IMR-90 (cell line): ENCODE data around the gene AMPD3. TPM values are rescaled to one million over a fixed set of nuclear protein-coding genes. Genes with fewer than 3 reads are reported as not detected.

Experiments
- ATAC-seq: fragments of 200-7000 bp; cut with Tn5 transposase; 2 replicates; pipeline ENCODE4 v1.9.1; 2020; ENCODE audit warnings: low read depth, mild to moderate bottlenecking, moderate library complexity
- BruUV-seq: library from RNA; stranded (reverse); fragments of 400-500 nt; replicated peaks from 2 replicates; lab custom pipeline; 2021; lab: Mats Ljungman, UMichigan
- CTCF ChIA-PET: fragments of 300-600 bp; formaldehyde crosslinking; extraction: SDS; loops from one replicate; lab custom pipeline; 2021; ENCODE audit warnings: antibody characterized with exemption; lab: Yijun Ruan, JAX
- POLR2A ChIA-PET: fragments of 300-600 bp; sonication (Branson Sonifier 250); formaldehyde crosslinking; loops from one replicate; lab custom pipeline; 2022; ENCODE audit warnings: antibody characterized with exemption; ENCODE audit not compliant: unreplicated experiment; lab: Charles Lee
- DNase-seq: peaks from one replicate; pipeline ENCODE4 v3.0.0; 2013
- H2AFZ ChIP-seq: replicated peaks from 2 replicates; pipeline ENCODE3; 2013; ENCODE audit warnings: low read length, mild to moderate bottlenecking; ENCODE audit not compliant: poor library complexity
- H2AK5ac ChIP-seq: 2 replicates; pipeline ENCODE4 v1.6.1; 2013; ENCODE audit warnings: low read depth, low read length, inconsistent platforms
- H2AK9ac ChIP-seq: replicated peaks from 2 replicates; pipeline ENCODE3; 2013; ENCODE audit warnings: mild to moderate bottlenecking, low read depth, low read length, moderate library complexity; ENCODE audit not compliant: poor library complexity
- H2BK120ac ChIP-seq: 2 replicates; pipeline ENCODE4 v1.6.1; 2013; ENCODE audit warnings: low read depth, low read length, inconsistent platforms
- H2BK15ac ChIP-seq: 3 replicates; pipeline ENCODE4 v1.6.1; 2013; ENCODE audit warnings: low read depth, low read length, inconsistent platforms
- H2BK20ac ChIP-seq: 2 replicates; pipeline ENCODE4 v1.6.1; 2013; ENCODE audit warnings: low read depth, mild to moderate bottlenecking, inconsistent platforms, low read length, moderate library complexity
- H2BK5ac ChIP-seq: 2 replicates; pipeline ENCODE4 v1.6.1; 2013; ENCODE audit warnings: mild to moderate bottlenecking, low read depth, low read length, inconsistent platforms; ENCODE audit not compliant: poor library complexity, severe bottlenecking
- H3K14ac ChIP-seq: replicated peaks from 2 replicates; pipeline ENCODE4 v1.6.1; 2013; ENCODE audit warnings: low read depth, low read length, inconsistent platforms
- H3K18ac ChIP-seq: 2 replicates; pipeline ENCODE4 v1.6.1; 2013; ENCODE audit warnings: low read depth, low read length, control low read depth
- H3K23ac ChIP-seq: 2 replicates; pipeline ENCODE4 v1.6.1; 2013; ENCODE audit warnings: low read depth, low read length, inconsistent platforms
- H3K27ac ChIP-seq: 2 replicates; pipeline ENCODE4 v1.5.1; 2013; ENCODE audit warnings: mild to moderate bottlenecking, control low read depth, low read length; ENCODE audit not compliant: insufficient read depth
- H3K27me3 ChIP-seq: 2 replicates; pipeline ENCODE4 v1.6.1; 2013; ENCODE audit warnings: low read length; ENCODE audit not compliant: control insufficient read depth, insufficient read depth
- H3K36me3 ChIP-seq: 2 replicates; pipeline ENCODE4 v1.6.1; 2013; ENCODE audit warnings: low read length, mixed read lengths; ENCODE audit not compliant: control insufficient read depth, insufficient read depth
- H3K4ac ChIP-seq: 2 replicates; pipeline ENCODE4 v1.6.1; 2013; ENCODE audit warnings: low read depth, low read length, inconsistent platforms
- H3K4me1 ChIP-seq: 2 replicates; pipeline ENCODE4 v1.6.1; 2013; ENCODE audit warnings: low read length, mixed read lengths; ENCODE audit not compliant: control insufficient read depth, insufficient read depth
- H3K4me2 ChIP-seq: 2 replicates; pipeline ENCODE4 v1.6.1; 2013; ENCODE audit warnings: low read depth, mild to moderate bottlenecking, control low read depth, low read length, moderate library complexity
- H3K4me3 ChIP-seq: 2 replicates; pipeline ENCODE4 v1.5.1; 2013; ENCODE audit warnings: low read depth, mild to moderate bottlenecking, control low read depth, low read length, moderate library complexity; ENCODE audit not compliant: insufficient read depth
- H3K56ac ChIP-seq: 2 replicates; pipeline ENCODE4 v1.6.1; 2013; ENCODE audit warnings: low read length, inconsistent platforms; ENCODE audit not compliant: insufficient read depth; ENCODE audit errors: extremely low read depth
- H3K79me1 ChIP-seq, 2 experiments: 2 replicates each; pipeline ENCODE4 v1.6.1; 2013; ENCODE audit warnings: low read length in 2 of 2, inconsistent platforms in 1 of 2, low read depth in 1 of 2
- H3K9ac ChIP-seq: 2 replicates; pipeline ENCODE4 v1.6.1; 2013; ENCODE audit warnings: low read depth, low read length, control low read depth
- H3K9me1 ChIP-seq: 2 replicates; pipeline ENCODE4 v1.6.1; 2013; ENCODE audit warnings: low read length, inconsistent platforms; ENCODE audit not compliant: insufficient read depth
- H3K9me3 ChIP-seq: 2 replicates; pipeline ENCODE4 v1.6.1; 2013; ENCODE audit warnings: low read length; ENCODE audit not compliant: control insufficient read depth, insufficient read depth
- H4K20me1 ChIP-seq: 2 replicates; pipeline ENCODE4 v1.6.1; 2013; ENCODE audit warnings: low read length, inconsistent platforms; ENCODE audit not compliant: insufficient read depth
- H4K5ac ChIP-seq: 2 replicates; pipeline ENCODE4 v1.6.1; 2013; ENCODE audit warnings: mild to moderate bottlenecking, low read depth, low read length, control low read depth
- H4K8ac ChIP-seq, 2 experiments: 2 replicates each; pipeline ENCODE4 v1.6.1; 2013; ENCODE audit warnings: low read depth in 2 of 2, low read length in 2 of 2, control low read depth in 1 of 2, inconsistent platforms in 1 of 2
- H4K91ac ChIP-seq: 2 replicates; pipeline ENCODE4 v1.6.1; 2013; ENCODE audit warnings: low read depth, low read length, inconsistent platforms; ENCODE audit not compliant: insufficient read depth
- BHLHE40 ChIP-seq: fragments of 150-350 bp; IDR thresholded peaks from 2 replicates; pipeline ENCODE4 v1.6.1; 2016; ENCODE audit warnings: mild to moderate bottlenecking, low read depth, low read length
- CHD1 ChIP-seq: IDR thresholded peaks from 2 replicates; pipeline ENCODE4 v1.6.1; 2012; ENCODE audit warnings: low read depth, low read length, improper control_type of control experiment
- CTCF ChIP-seq: conservative IDR thresholded peaks from 2 replicates; pipeline ENCODE4 v1.5.1; 2012; ENCODE audit warnings: mild to moderate bottlenecking, low read depth, low read length, improper control_type of control experiment
- FOS ChIP-seq: fragments of 150-350 bp; IDR thresholded peaks from 2 replicates; pipeline ENCODE4 v1.6.1; 2016; ENCODE audit warnings: low read depth, low read length
- MAFK ChIP-seq: IDR thresholded peaks from 2 replicates; pipeline ENCODE4 v1.6.1; 2012; ENCODE audit warnings: low read depth, low read length, improper control_type of control experiment
- MXI1 ChIP-seq: IDR thresholded peaks from 2 replicates; pipeline ENCODE4 v1.6.1; 2012; ENCODE audit warnings: low read depth, mild to moderate bottlenecking, low read length, moderate library complexity, borderline replicate concordance
- NFE2L2 ChIP-seq: fragments of 150-350 bp; IDR thresholded peaks from 2 replicates; pipeline ENCODE4 v1.6.1; 2016; ENCODE audit warnings: low read depth, mild to moderate bottlenecking, low read length
- POLR2A ChIP-seq: IDR thresholded peaks from 2 replicates; pipeline ENCODE4 v1.6.1; 2012; ENCODE audit warnings: mild to moderate bottlenecking, low read depth, low read length
- RAD21 ChIP-seq: IDR thresholded peaks from 2 replicates; pipeline ENCODE4 v1.6.1; 2012; ENCODE audit warnings: low read length, improper control_type of control experiment
- RCOR1 ChIP-seq: IDR thresholded peaks from 2 replicates; pipeline ENCODE4 v1.6.1; 2012; ENCODE audit warnings: mild to moderate bottlenecking, low read length, improper control_type of control experiment; ENCODE audit not compliant: insufficient replicate concordance
- RFX5 ChIP-seq: IDR thresholded peaks from 2 replicates; pipeline ENCODE4 v1.8.0; 2012; ENCODE audit warnings: low read depth, mild to moderate bottlenecking, low read length, moderate library complexity
- USF2 ChIP-seq: fragments of 150-350 bp; IDR thresholded peaks from 2 replicates; pipeline ENCODE4 v1.6.1; 2017; ENCODE audit warnings: mild to moderate bottlenecking, antibody characterized with exemption, low read length, low read depth
- WGBS, 2 experiments: methylation state at CpG; one replicate each; pipeline versions ENCODE4 v1.1.5 to v1.1.7; 2013; ENCODE audit warnings: missing lambda C conversion rate in 2 of 2; ENCODE audit not compliant: insufficient read length in 1 of 2; ENCODE audit errors: extremely low coverage in 2 of 2; 5-methylcytosine and 5-hydroxymethylcytosine counted together
- dilution Hi-C: fragments of 300-500 bp; cut with HindIII; formaldehyde crosslinking; loops from one replicate; pipeline ENCODE4 v1.14.3; 2018; ENCODE audit warnings: low sequenced_read_pairs; ENCODE audit not compliant: unreplicated experiment
- in situ Hi-C: fragments of 300-500 bp; cut with MboI; formaldehyde crosslinking; loops from 3 replicates; pipeline ENCODE4 v1.14.3; 2019; ENCODE audit warnings: low sequenced_read_pairs, inconsistent platforms, mixed read lengths
- intact Hi-C: fragments of 100-400 bp; cut with micrococcal nuclease; formaldehyde crosslinking; loops from 2 replicates; pipeline ENCODE4 v1.10.0; 2022
- polyA plus RNA-seq, 3 experiments: library from polyadenylated mRNA; depleted of rRNA; stranded (reverse); fragments of >200 nt; gene quantifications; 2 replicates each; pipeline ENCODE4 v1.2.3, GENCODE V29; 2012; ENCODE audit warnings: low replicate concordance in 1 of 3
- total RNA-seq: library from RNA; depleted of rRNA; stranded (reverse); fragments of >200 nt; gene quantifications from 2 replicates; pipeline ENCODE4 v1.2.3, GENCODE V29; 2012

The AMPD3 gene
- total and polyA plus RNA-seq, 2 of the 4 experiments (the other 2 are of a cell fraction) = 8.6 to 12.1 TPM

- ChIA-PET CTCF (interaction anchor here (0.5 to 0.7 kb wide), 2 partner anchors 46 to 1624 kb away, joined by 3 to 6 read pairs; no protein-coding TSS in a partner anchor), POLR2A (no interaction called here)
- H3K4me2 ChIP-seq = peak overlapping the region; percentile 19; the same call in 1 of the 2 replicates
- H3K79me1 ChIP-seq = no peaks in the 10 kb centered on the region
- no peak overlapping the region for H4K8ac ChIP-seq
- H4K91ac ChIP-seq = no peak overlapping the region
- H4K20me1 ChIP-seq = no peaks in the 10 kb centered on the region
- no peak overlapping the region for H3K4ac ChIP-seq
- H3K4me1 ChIP-seq = peaks cover 4% of the 10 kb centered on the region
- H4K5ac ChIP-seq = no peak overlapping the region
- no peaks in the 10 kb centered on the region for H3K27me3 ChIP-seq
- H2AFZ ChIP-seq = no peak overlapping the region
- H2BK5ac ChIP-seq = no peak overlapping the region
- no peak overlapping the region for H3K56ac ChIP-seq
- H3K36me3 ChIP-seq = no peaks in the 10 kb centered on the region
- BruUV-seq = no TSS peak
- DNase-seq (peak; percentile 27), ATAC-seq (no peak)
- in situ Hi-C loops = no loop called here
- no peak overlapping the region for H3K9ac ChIP-seq
- dilution Hi-C loops = no loop called here
- no peak overlapping the region for H3K27ac ChIP-seq
- H2BK20ac ChIP-seq = no peak overlapping the region
- intact Hi-C loops = no loop called here
- H3K9me3 ChIP-seq = no peaks in the 10 kb centered on the region
- no peak overlapping the region for H3K14ac ChIP-seq
- no peak overlapping the region for H2BK15ac ChIP-seq
- H3K9me1 ChIP-seq = no peaks in the 10 kb centered on the region
- no peak overlapping the region for H2AK5ac ChIP-seq
- H3K18ac ChIP-seq = no peak overlapping the region
- no peak overlapping the region for H3K4me3 ChIP-seq
- H2AK9ac ChIP-seq = no peak overlapping the region
- H2BK120ac ChIP-seq = no peak overlapping the region
- TF ChIP-seq POLR2A (no peak), MXI1 (no peak), RFX5 (no peak), MAFK (no peak), FOS (no peak), CTCF (no peak), RCOR1 (no peak), BHLHE40 (no peak), RAD21 (no peak), CHD1 (no peak), NFE2L2 (no peak), USF2 (no peak)
- 57% methylated on average over 3 of the region's 6 CpGs; no CpG with 5 or more reads in 1 of the 2 experiments for WGBS, 2 experiments
- no peak overlapping the region for H3K23ac ChIP-seq
These were observed 36.7 kb upstream of the AMPD3 start for GRCh38 chr11:10418259-10418949.
